Type B pancreatic cell (in vitro differentiated cells): ENCODE measurements around the gene EHBP1. TPM values are rescaled to one million over a fixed set of nuclear protein-coding genes. Genes with fewer than 3 reads are reported as not detected.

Experiments used
- DNase-seq: peaks from one replicate; pipeline ENCODE4 v3.0.0; 2021; ENCODE audit warnings: mixed read lengths; ENCODE audit not compliant: unreplicated experiment; ENCODE audit errors: extremely low spot score
- H3K27ac Mint-ChIP-seq: 2 replicates; pipeline ENCODE4 v1.8.0; 2021; ENCODE audit warnings: mild to moderate bottlenecking, mixed read lengths
- H3K27me3 Mint-ChIP-seq: 2 replicates; pipeline ENCODE4 v1.8.0; 2021; ENCODE audit warnings: mixed read lengths
- H3K36me3 Mint-ChIP-seq: 2 replicates; pipeline ENCODE4 v1.8.0; 2021; ENCODE audit warnings: mixed read lengths
- H3K4me1 Mint-ChIP-seq: one replicate; pipeline ENCODE4 v1.8.0; 2021; ENCODE audit warnings: mixed read lengths; ENCODE audit not compliant: unreplicated experiment
- H3K4me3 Mint-ChIP-seq: 2 replicates; pipeline ENCODE4 v1.8.0; 2021; ENCODE audit warnings: mild to moderate bottlenecking, mixed read lengths
- H3K9me3 Mint-ChIP-seq: 2 replicates; pipeline ENCODE4 v1.8.0; 2021; ENCODE audit warnings: mixed read lengths
- CTCF ChIP-seq: fragments of 200-600 bp; sonication (generic); conservative IDR thresholded peaks from 2 replicates; pipeline ENCODE4 v1.5.0; 2021; ENCODE audit warnings: antibody characterized with exemption, mild to moderate bottlenecking
- total RNA-seq: library from RNA; stranded (reverse); gene quantifications from 2 replicates; pipeline ENCODE4 v1.2.1, GENCODE V29; 2021; ENCODE audit warnings: low replicate concordance

EHBP1 gene
- total RNA-seq, 1 donor from 2014 or later, result 59.2 TPM

GRCh38 chr2:63081404-63081803, 375.9 kb downstream of the EHBP1 start:
- no peaks in the 10 kb centered on the region for H3K4me1 Mint-ChIP-seq
- TF ChIP-seq CTCF, result no peak
- H3K27ac Mint-ChIP-seq, result no peak overlapping the region
- H3K36me3 Mint-ChIP-seq, result peaks cover 4% of the 10 kb centered on the region
- no peak for DNase-seq
- peaks cover 3% of the 10 kb centered on the region for H3K27me3 Mint-ChIP-seq
- no peak overlapping the region for H3K4me3 Mint-ChIP-seq
- H3K9me3 Mint-ChIP-seq, result no peaks in the 10 kb centered on the region

- no peak for DNase-seq
- H3K27me3 Mint-ChIP-seq, result no peaks in the 10 kb centered on the region
- H3K4me3 Mint-ChIP-seq, result no peak overlapping the region
- no peaks in the 10 kb centered on the region for H3K9me3 Mint-ChIP-seq
- no peak overlapping the region for H3K27ac Mint-ChIP-seq
- H3K4me1 Mint-ChIP-seq, result no peaks in the 10 kb centered on the region
- no peak for TF ChIP-seq CTCF
- peaks cover 4% of the 10 kb centered on the region for H3K36me3 Mint-ChIP-seq
Measured at GRCh38 chr2:63086687-63087086, 381.2 kb downstream of the EHBP1 start.

GRCh38 chr2:63092401-63092800, 386.9 kb downstream of the EHBP1 start:
- H3K4me3 Mint-ChIP-seq, result no peak overlapping the region
- no peaks in the 10 kb centered on the region for H3K9me3 Mint-ChIP-seq
- H3K27me3 Mint-ChIP-seq, result no peaks in the 10 kb centered on the region
- H3K4me1 Mint-ChIP-seq, result no peaks in the 10 kb centered on the region
- no peaks in the 10 kb centered on the region for H3K36me3 Mint-ChIP-seq
- no peak overlapping the region for H3K27ac Mint-ChIP-seq
- no peak for TF ChIP-seq CTCF
- no peak for DNase-seq

- Mint-ChIP-seq H3K4me3 (no peak overlapping the region), H3K27me3 (no peaks in the 10 kb centered on the region), H3K4me1 (no peaks in the 10 kb centered on the region), H3K9me3 (no peaks in the 10 kb centered on the region), H3K36me3 (no peaks in the 10 kb centered on the region), H3K27ac (no peak overlapping the region)
- DNase-seq, result no peak
- TF ChIP-seq CTCF, result no peak
Measured at GRCh38 chr2:63092857-63093256, 387.3 kb downstream of the EHBP1 start.

GRCh38 chr2:63093502-63093901, 388.0 kb downstream of the EHBP1 start:
- Mint-ChIP-seq H3K27me3 (no peaks in the 10 kb centered on the region), H3K4me3 (no peak overlapping the region), H3K36me3 (no peaks in the 10 kb centered on the region), H3K27ac (no peak overlapping the region), H3K4me1 (no peaks in the 10 kb centered on the region), H3K9me3 (no peaks in the 10 kb centered on the region)
- no peak for DNase-seq
- TF ChIP-seq CTCF, result no peak

Other genes with a start within 250 kb of the EHBP1 start
- gene TMEM17, start 199.5 kb upstream of the EHBP1 start, total RNA-seq, result 1.9 and 4.2 TPM in 2 replicates